COR-L47 (cell line): ENCODE data around the gene RPTOR.
A peak's percentile ranks its signal among the peaks of the same experiment; 100 is the strongest.

Source experiments
- DNase-seq: peaks from one replicate; lab custom pipeline; 2025; lab: John Stamatoyannopoulos, UW

The RPTOR gene

GRCh38 chr17:80766290-80766855 is 221.7 kb downstream of the RPTOR start:
- no peak for DNase-seq

- no peak for DNase-seq
Observed at GRCh38 chr17:80768389-80768788, 223.8 kb downstream of the RPTOR start.

- DNase-seq, result no peak
Observed at GRCh38 chr17:80768936-80769335, 224.3 kb downstream of the RPTOR start.

- no peak for DNase-seq
Observed at GRCh38 chr17:80769516-80769915, 224.9 kb downstream of the RPTOR start.

- no peak for DNase-seq
Observed at GRCh38 chr17:80769936-80770625, 225.4 kb downstream of the RPTOR start.

GRCh38 chr17:80770881-80771611 is 226.4 kb downstream of the RPTOR start:
- no peak for DNase-seq

GRCh38 chr17:80771612-80772005 is 227.0 kb downstream of the RPTOR start:
- DNase-seq, result no peak

- no peak for DNase-seq
Observed at GRCh38 chr17:80772906-80773242, 228.2 kb downstream of the RPTOR start.

- peak; percentile 29 for DNase-seq
Observed at GRCh38 chr17:80773243-80773991, 228.8 kb downstream of the RPTOR start.

- DNase-seq, result no peak
Observed at GRCh38 chr17:80774146-80774545, 229.5 kb downstream of the RPTOR start.

- DNase-seq, result no peak
Observed at GRCh38 chr17:80774643-80775281, 230.1 kb downstream of the RPTOR start.

GRCh38 chr17:80775863-80776262 is 231.2 kb downstream of the RPTOR start:
- DNase-seq, result no peak

- no peak for DNase-seq
Observed at GRCh38 chr17:80777274-80777673, 232.6 kb downstream of the RPTOR start.

- no peak for DNase-seq
Observed at GRCh38 chr17:80778716-80779115, 234.1 kb downstream of the RPTOR start.

- no peak for DNase-seq
Observed at GRCh38 chr17:80779336-80779735, 234.7 kb downstream of the RPTOR start.

GRCh38 chr17:80779961-80780380 is 235.3 kb downstream of the RPTOR start:
- no peak for DNase-seq

GRCh38 chr17:80780381-80781198 is 236.0 kb downstream of the RPTOR start:
- no peak for DNase-seq

- DNase-seq, result no peak
Observed at GRCh38 chr17:80781211-80781610, 236.6 kb downstream of the RPTOR start.

- DNase-seq, result no peak
Observed at GRCh38 chr17:80781807-80782277, 237.2 kb downstream of the RPTOR start.

- no peak for DNase-seq
Observed at GRCh38 chr17:80782536-80783427, 238.1 kb downstream of the RPTOR start.
